ENCODE data around the gene SH3BGRL2.

Gene SH3BGRL2

GRCh38 chr6:79713701-79714322, 82.7 kb downstream of the SH3BGRL2 start:
- peak; percentile 48 for DNase-seq
- Histone ChIP-seq H2BK120ac (ENCODE audit: low read depth, low read length) (no peak overlapping the region), H3K79me2 (ENCODE audit: control insufficient read depth, insufficient read depth, low read length) (no peaks in the 10 kb centered on the region), H3K4me1 (ENCODE audit: control insufficient read depth, low read depth, low read length) (no peaks in the 10 kb centered on the region), H3K23ac (ENCODE audit: low read length) (no peak overlapping the region), H3K36me3 (ENCODE audit: control insufficient read depth, insufficient read depth, low read length) (no peaks in the 10 kb centered on the region), H2AK5ac (ENCODE audit: low read length) (no peak overlapping the region), H2BK5ac (ENCODE audit: low read length) (no peak overlapping the region), H3K4me2 (ENCODE audit: low read length) (no peak overlapping the region), H2BK15ac (replicated peaks; ENCODE audit: low read depth) (no peak overlapping the region), H3K4me3 (ENCODE audit: low read length) (no peak overlapping the region), H3K56ac (ENCODE audit: low read length) (no peak overlapping the region), H4K8ac (ENCODE audit: low read depth, low read length) (no peak overlapping the region), H3K27ac (ENCODE audit: low read depth, low read length) (no peak overlapping the region), H3K27me3 (ENCODE audit: insufficient read depth, low read length, poor library complexity) (no peaks in the 10 kb centered on the region), H3K4ac (ENCODE audit: low read depth, low read length) (no peak overlapping the region), H3K79me1 (ENCODE audit: low read length) (no peaks in the 10 kb centered on the region), H4K5ac (ENCODE audit: low read length) (no peak overlapping the region), H3K18ac (ENCODE audit: low read length) (no peak overlapping the region), H3K9ac (ENCODE audit: low read length) (no peak overlapping the region)
- no CpG with 5 or more reads among the region's 5 CpGs for WGBS (ENCODE audit: extremely low coverage, insufficient coverage, low lambda C conversion rate)

- Histone ChIP-seq H3K79me2 (ENCODE audit: control insufficient read depth, insufficient read depth, low read length) (no peaks in the 10 kb centered on the region), H3K23ac (ENCODE audit: low read length) (no peak overlapping the region), H2BK120ac (ENCODE audit: low read depth, low read length) (no peak overlapping the region), H3K4me1 (ENCODE audit: control insufficient read depth, low read depth, low read length) (no peaks in the 10 kb centered on the region), H2BK15ac (replicated peaks; ENCODE audit: low read depth) (no peak overlapping the region), H3K56ac (ENCODE audit: low read length) (no peak overlapping the region), H3K4me3 (ENCODE audit: low read length) (no peak overlapping the region), H3K18ac (ENCODE audit: low read length) (no peak overlapping the region), H3K27ac (ENCODE audit: low read depth, low read length) (no peak overlapping the region), H3K9ac (ENCODE audit: low read length) (no peak overlapping the region), H4K5ac (ENCODE audit: low read length) (no peak overlapping the region), H2BK5ac (ENCODE audit: low read length) (no peak overlapping the region), H3K4ac (ENCODE audit: low read depth, low read length) (no peak overlapping the region), H3K4me2 (ENCODE audit: low read length) (no peak overlapping the region), H2AK5ac (ENCODE audit: low read length) (no peak overlapping the region), H3K79me1 (ENCODE audit: low read length) (no peaks in the 10 kb centered on the region), H3K27me3 (ENCODE audit: insufficient read depth, low read length, poor library complexity) (no peaks in the 10 kb centered on the region), H3K36me3 (ENCODE audit: control insufficient read depth, insufficient read depth, low read length) (no peaks in the 10 kb centered on the region), H4K8ac (ENCODE audit: low read depth, low read length) (no peak overlapping the region)
- DNase-seq = no peak
- WGBS (ENCODE audit: extremely low coverage, insufficient coverage, low lambda C conversion rate) = no CpG with 5 or more reads among the region's 2 CpGs
These were observed 86.9 kb downstream of the SH3BGRL2 start for GRCh38 chr6:79717989-79718388.

- no peak overlapping the region for H3K4me2 ChIP-seq (ENCODE audit: low read length)
- H2BK120ac ChIP-seq (ENCODE audit: low read depth, low read length) = no peak overlapping the region
- H2BK15ac ChIP-seq (replicated peaks; ENCODE audit: low read depth) = no peak overlapping the region
- no peak overlapping the region for H3K4ac ChIP-seq (ENCODE audit: low read depth, low read length)
- no peaks in the 10 kb centered on the region for H3K36me3 ChIP-seq (ENCODE audit: control insufficient read depth, insufficient read depth, low read length)
- no peak overlapping the region for H2BK5ac ChIP-seq (ENCODE audit: low read length)
- H4K8ac ChIP-seq (ENCODE audit: low read depth, low read length) = no peak overlapping the region
- no peaks in the 10 kb centered on the region for H3K4me1 ChIP-seq (ENCODE audit: control insufficient read depth, low read depth, low read length)
- H3K9ac ChIP-seq (ENCODE audit: low read length) = no peak overlapping the region
- no peak for DNase-seq
- no peak overlapping the region for H3K4me3 ChIP-seq (ENCODE audit: low read length)
- WGBS (ENCODE audit: extremely low coverage, insufficient coverage, low lambda C conversion rate) = no CpG with 5 or more reads among the region's 8 CpGs
- H4K5ac ChIP-seq (ENCODE audit: low read length) = no peak overlapping the region
- no peak overlapping the region for H3K23ac ChIP-seq (ENCODE audit: low read length)
- no peaks in the 10 kb centered on the region for H3K79me1 ChIP-seq (ENCODE audit: low read length)
- no peaks in the 10 kb centered on the region for H3K27me3 ChIP-seq (ENCODE audit: insufficient read depth, low read length, poor library complexity)
- no peak overlapping the region for H2AK5ac ChIP-seq (ENCODE audit: low read length)
- no peak overlapping the region for H3K56ac ChIP-seq (ENCODE audit: low read length)
- H3K79me2 ChIP-seq (ENCODE audit: control insufficient read depth, insufficient read depth, low read length) = no peaks in the 10 kb centered on the region
- no peak overlapping the region for H3K27ac ChIP-seq (ENCODE audit: low read depth, low read length)
- no peak overlapping the region for H3K18ac ChIP-seq (ENCODE audit: low read length)
These were observed 87.5 kb downstream of the SH3BGRL2 start for GRCh38 chr6:79718509-79719247.

GRCh38 chr6:79719248-79719960, 88.3 kb downstream of the SH3BGRL2 start:
- Histone ChIP-seq H3K4ac (ENCODE audit: low read depth, low read length) (no peak overlapping the region), H4K5ac (ENCODE audit: low read length) (no peak overlapping the region), H2BK15ac (replicated peaks; ENCODE audit: low read depth) (no peak overlapping the region), H3K79me2 (ENCODE audit: control insufficient read depth, insufficient read depth, low read length) (no peaks in the 10 kb centered on the region), H3K4me1 (ENCODE audit: control insufficient read depth, low read depth, low read length) (no peaks in the 10 kb centered on the region), H3K27me3 (ENCODE audit: insufficient read depth, low read length, poor library complexity) (no peaks in the 10 kb centered on the region), H3K4me2 (ENCODE audit: low read length) (no peak overlapping the region), H3K4me3 (ENCODE audit: low read length) (no peak overlapping the region), H3K18ac (ENCODE audit: low read length) (no peak overlapping the region), H3K23ac (ENCODE audit: low read length) (no peak overlapping the region), H3K56ac (ENCODE audit: low read length) (no peak overlapping the region), H2AK5ac (ENCODE audit: low read length) (no peak overlapping the region), H2BK120ac (ENCODE audit: low read depth, low read length) (no peak overlapping the region), H3K27ac (ENCODE audit: low read depth, low read length) (no peak overlapping the region), H3K9ac (ENCODE audit: low read length) (no peak overlapping the region), H4K8ac (ENCODE audit: low read depth, low read length) (no peak overlapping the region), H2BK5ac (ENCODE audit: low read length) (no peak overlapping the region), H3K79me1 (ENCODE audit: low read length) (no peaks in the 10 kb centered on the region), H3K36me3 (ENCODE audit: control insufficient read depth, insufficient read depth, low read length) (no peaks in the 10 kb centered on the region)
- DNase-seq = no peak
- WGBS (ENCODE audit: extremely low coverage, insufficient coverage, low lambda C conversion rate) = no CpG with 5 or more reads among the region's 6 CpGs

- Histone ChIP-seq H2BK120ac (ENCODE audit: low read depth, low read length) (no peak overlapping the region), H3K27ac (ENCODE audit: low read depth, low read length) (no peak overlapping the region), H3K4ac (ENCODE audit: low read depth, low read length) (no peak overlapping the region), H3K4me2 (ENCODE audit: low read length) (no peak overlapping the region), H2BK15ac (replicated peaks; ENCODE audit: low read depth) (no peak overlapping the region), H3K9ac (ENCODE audit: low read length) (no peak overlapping the region), H3K27me3 (ENCODE audit: insufficient read depth, low read length, poor library complexity) (no peaks in the 10 kb centered on the region), H3K79me2 (ENCODE audit: control insufficient read depth, insufficient read depth, low read length) (no peaks in the 10 kb centered on the region), H4K5ac (ENCODE audit: low read length) (no peak overlapping the region), H3K79me1 (ENCODE audit: low read length) (no peaks in the 10 kb centered on the region), H2BK5ac (ENCODE audit: low read length) (no peak overlapping the region), H2AK5ac (ENCODE audit: low read length) (no peak overlapping the region), H3K56ac (ENCODE audit: low read length) (no peak overlapping the region), H3K36me3 (ENCODE audit: control insufficient read depth, insufficient read depth, low read length) (no peaks in the 10 kb centered on the region), H3K18ac (ENCODE audit: low read length) (no peak overlapping the region), H3K4me1 (ENCODE audit: control insufficient read depth, low read depth, low read length) (no peaks in the 10 kb centered on the region), H3K4me3 (ENCODE audit: low read length) (no peak overlapping the region), H3K23ac (ENCODE audit: low read length) (no peak overlapping the region), H4K8ac (ENCODE audit: low read depth, low read length) (no peak overlapping the region)
- no peak for DNase-seq
- WGBS (ENCODE audit: extremely low coverage, insufficient coverage, low lambda C conversion rate) = no CpG with 5 or more reads among the region's 2 CpGs
These were observed 93.7 kb downstream of the SH3BGRL2 start for GRCh38 chr6:79724816-79725215.

All from mesendoderm (in vitro differentiated cells).